Measurements from ENCODE around the gene IMPDH1. TPM values are rescaled to one million over a fixed set of nuclear protein-coding genes. Genes with fewer than 3 reads are reported as not detected.

IMPDH1 gene
- total and polyA plus RNA-seq, 2 experiments from 2014 or later: 34.7 to 70.5 TPM

DNA sequence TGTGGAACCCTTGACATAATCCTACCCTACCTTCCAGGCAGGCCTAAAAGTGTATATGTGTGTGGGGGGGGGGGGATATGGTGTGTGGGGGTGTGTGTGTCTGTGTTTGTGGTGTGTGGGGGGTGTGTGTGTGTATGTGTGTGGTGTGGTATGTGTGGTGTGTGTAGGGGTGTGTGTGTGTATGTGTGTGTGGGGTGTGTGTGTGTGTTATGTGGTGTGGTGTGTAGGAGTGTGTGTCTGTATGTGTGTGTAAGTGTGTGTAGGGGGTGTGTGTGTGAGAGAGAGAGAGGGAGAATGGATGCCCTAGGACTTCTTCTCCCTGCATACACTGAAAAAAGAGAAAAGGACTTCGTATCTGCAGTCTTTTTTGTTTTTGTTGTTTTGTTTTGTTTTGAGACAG is 12.3 kb upstream of the IMPDH1 start:
- no peak overlapping the region for H2AFZ ChIP-seq
- no peaks in the 10 kb centered on the region for H3K9me2 ChIP-seq (replicated peaks; ENCODE audit: insufficient read depth)
- TF ChIP-seq, protein P1, sequence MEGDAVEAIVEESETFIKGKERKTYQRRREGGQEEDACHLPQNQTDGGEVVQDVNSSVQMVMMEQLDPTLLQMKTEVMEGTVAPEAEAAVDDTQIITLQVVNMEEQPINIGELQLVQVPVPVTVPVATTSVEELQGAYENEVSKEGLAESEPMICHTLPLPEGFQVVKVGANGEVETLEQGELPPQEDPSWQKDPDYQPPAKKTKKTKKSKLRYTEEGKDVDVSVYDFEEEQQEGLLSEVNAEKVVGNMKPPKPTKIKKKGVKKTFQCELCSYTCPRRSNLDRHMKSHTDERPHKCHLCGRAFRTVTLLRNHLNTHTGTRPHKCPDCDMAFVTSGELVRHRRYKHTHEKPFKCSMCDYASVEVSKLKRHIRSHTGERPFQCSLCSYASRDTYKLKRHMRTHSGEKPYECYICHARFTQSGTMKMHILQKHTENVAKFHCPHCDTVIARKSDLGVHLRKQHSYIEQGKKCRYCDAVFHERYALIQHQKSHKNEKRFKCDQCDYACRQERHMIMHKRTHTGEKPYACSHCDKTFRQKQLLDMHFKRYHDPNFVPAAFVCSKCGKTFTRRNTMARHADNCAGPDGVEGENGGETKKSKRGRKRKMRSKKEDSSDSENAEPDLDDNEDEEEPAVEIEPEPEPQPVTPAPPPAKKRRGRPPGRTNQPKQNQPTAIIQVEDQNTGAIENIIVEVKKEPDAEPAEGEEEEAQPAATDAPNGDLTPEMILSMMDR (IDR thresholded peaks at IDR 0.05; ENCODE audit: poor library complexity): no peak
- TF ChIP-seq EZH2 (IDR thresholded peaks at IDR 0.05; ENCODE audit: borderline replicate concordance) (no peak), EZH2phosphoT487 (IDR thresholded peaks at IDR 0.05; ENCODE audit: low read depth, severe bottlenecking, unreplicated experiment) (no peak)
- no peak overlapping the region for H3K4me2 ChIP-seq
- WGBS (ENCODE audit: low lambda C conversion rate, missing lambda C conversion rate): 90% methylated on average over 1 of the region's 1 CpG
- H3K36me3 ChIP-seq (replicated peaks; ENCODE audit: insufficient read depth, low read depth): no peaks in the 10 kb centered on the region
- no peaks in the 10 kb centered on the region for H3K27me3 ChIP-seq
- no peaks in the 10 kb centered on the region for H3K79me2 ChIP-seq
- no peaks in the 10 kb centered on the region for H4K20me1 ChIP-seq (ENCODE audit: insufficient read depth, poor library complexity, severe bottlenecking)
- H3K27ac ChIP-seq: no peak overlapping the region
- no peaks in the 10 kb centered on the region for H3K9me3 ChIP-seq (ENCODE audit: low read depth)
- H3K4me1 ChIP-seq (ENCODE audit: insufficient read depth): peaks cover 4% of the 10 kb centered on the region
- no peak overlapping the region for H3K4me3 ChIP-seq
- no peak for DNase-seq (ENCODE audit: low spot score)

DNA sequence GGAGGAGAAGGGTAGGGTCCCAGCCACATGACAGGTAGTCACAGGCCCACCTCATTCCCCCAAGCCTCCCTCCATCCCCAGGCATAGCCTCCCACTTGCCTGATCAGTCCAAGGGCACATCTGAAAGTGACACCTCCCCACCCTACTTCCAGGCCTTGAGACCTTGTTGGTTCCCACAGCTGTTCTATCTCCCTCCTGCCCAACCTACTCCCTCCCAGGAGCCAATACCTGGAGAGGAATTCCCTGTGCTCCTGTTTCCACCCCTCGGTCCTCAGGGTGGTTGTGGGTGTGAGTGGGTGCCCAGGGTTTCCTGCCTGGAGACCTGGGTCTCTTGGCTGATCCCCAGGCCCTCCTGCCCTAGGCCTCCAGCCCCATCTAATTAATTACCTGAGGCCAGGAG is 11.6 kb upstream of the IMPDH1 start:
- WGBS (ENCODE audit: low lambda C conversion rate, missing lambda C conversion rate): 91% methylated on average over 1 of the region's 1 CpG
- H3K79me2 ChIP-seq: no peaks in the 10 kb centered on the region
- H2AFZ ChIP-seq: no peak overlapping the region

GRCh38 chr7:128420773-128421172 is 11.0 kb upstream of the IMPDH1 start:
- Histone ChIP-seq H3K79me2 (no peaks in the 10 kb centered on the region), H3K36me3 (replicated peaks; ENCODE audit: insufficient read depth, low read depth) (no peaks in the 10 kb centered on the region), H3K4me1 (ENCODE audit: insufficient read depth) (peaks cover 4% of the 10 kb centered on the region), H3K4me2 (no peak overlapping the region), H3K27ac (no peak overlapping the region), H3K9me3 (ENCODE audit: low read depth) (no peaks in the 10 kb centered on the region), H4K20me1 (ENCODE audit: insufficient read depth, poor library complexity, severe bottlenecking) (no peaks in the 10 kb centered on the region), H3K4me3 (no peak overlapping the region), H2AFZ (no peak overlapping the region), H3K27me3 (no peaks in the 10 kb centered on the region), H3K9me2 (replicated peaks; ENCODE audit: insufficient read depth) (no peaks in the 10 kb centered on the region)
- WGBS (ENCODE audit: low lambda C conversion rate, missing lambda C conversion rate): 87% methylated on average over 1 of the region's 1 CpG
- DNase-seq (ENCODE audit: low spot score): no peak
- TF ChIP-seq, protein P1 (IDR thresholded peaks at IDR 0.05; ENCODE audit: poor library complexity): no peak
- TF ChIP-seq EZH2phosphoT487 (IDR thresholded peaks at IDR 0.05; ENCODE audit: low read depth, severe bottlenecking, unreplicated experiment) (no peak), EZH2 (IDR thresholded peaks at IDR 0.05; ENCODE audit: borderline replicate concordance) (no peak)

More for the DNA sequence above, 11.6 kb upstream of the IMPDH1 start:
- no peak for DNase-seq (ENCODE audit: low spot score)
- Histone ChIP-seq H3K9me2 (replicated peaks; ENCODE audit: insufficient read depth) (no peaks in the 10 kb centered on the region), H3K27me3 (no peaks in the 10 kb centered on the region), H3K27ac (no peak overlapping the region), H3K4me2 (no peak overlapping the region), H3K36me3 (replicated peaks; ENCODE audit: insufficient read depth, low read depth) (no peaks in the 10 kb centered on the region), H3K9me3 (ENCODE audit: low read depth) (no peaks in the 10 kb centered on the region), H3K4me3 (no peak overlapping the region), H4K20me1 (ENCODE audit: insufficient read depth, poor library complexity, severe bottlenecking) (no peaks in the 10 kb centered on the region), H3K4me1 (ENCODE audit: insufficient read depth) (peaks cover 4% of the 10 kb centered on the region)
- TF ChIP-seq EZH2 (IDR thresholded peaks at IDR 0.05; ENCODE audit: borderline replicate concordance) (no peak), EZH2phosphoT487 (IDR thresholded peaks at IDR 0.05; ENCODE audit: low read depth, severe bottlenecking, unreplicated experiment) (no peak)
- TF ChIP-seq, protein P1 (IDR thresholded peaks at IDR 0.05; ENCODE audit: poor library complexity): no peak

- Histone ChIP-seq H2AFZ (no peak overlapping the region), H3K9me3 (ENCODE audit: low read depth) (no peaks in the 10 kb centered on the region), H3K27me3 (no peaks in the 10 kb centered on the region), H4K20me1 (ENCODE audit: insufficient read depth, poor library complexity, severe bottlenecking) (no peaks in the 10 kb centered on the region), H3K4me3 (no peak overlapping the region), H3K9me2 (replicated peaks; ENCODE audit: insufficient read depth) (no peaks in the 10 kb centered on the region), H3K27ac (no peak overlapping the region), H3K79me2 (no peaks in the 10 kb centered on the region), H3K36me3 (replicated peaks; ENCODE audit: insufficient read depth, low read depth) (no peaks in the 10 kb centered on the region), H3K4me1 (ENCODE audit: insufficient read depth) (peaks cover 4% of the 10 kb centered on the region), H3K4me2 (no peak overlapping the region)
- DNase-seq (ENCODE audit: low spot score): no peak
- WGBS (ENCODE audit: low lambda C conversion rate, missing lambda C conversion rate): 95% methylated on average over 7 of the region's 7 CpGs
- no peak for TF ChIP-seq EZH2 (IDR thresholded peaks at IDR 0.05; ENCODE audit: borderline replicate concordance)
- TF ChIP-seq, protein P1 (IDR thresholded peaks at IDR 0.05; ENCODE audit: poor library complexity): no peak
- no peak for TF ChIP-seq EZH2phosphoT487 (IDR thresholded peaks at IDR 0.05; ENCODE audit: low read depth, severe bottlenecking, unreplicated experiment)
These were observed 9.5 kb upstream of the IMPDH1 start for GRCh38 chr7:128419257-128419656.
